Stimulated activated CD4-positive, alpha-beta T cell treated with anti-CD3 and anti-CD28 coated beads, Interleukin-15, amount 100 ng/mL, for 24 hours (primary cell): ENCODE measurements around the gene RAD52.

Experiments used
- DNase-seq: peaks from one replicate; pipeline ENCODE4 v3.0.0-alpha.2; 2020

RAD52 gene

GRCh38 chr12:865614-866013 is 83.9 kb downstream of the RAD52 start:
- no peak for DNase-seq

GRCh38 chr12:863285-863684 is 86.2 kb downstream of the RAD52 start:
- DNase-seq: no peak

- no peak for DNase-seq
Measured at GRCh38 chr12:862303-862911, 87.1 kb downstream of the RAD52 start.
